Aorta (tissue), 5 donors: Measurements from ENCODE around the gene CAV1. TPM values are rescaled to one million over a fixed set of nuclear protein-coding genes. Genes with fewer than 3 reads are reported as not detected.

Experiments used
- ATAC-seq: fragments of 200-7000 bp; cut with Tn5 transposase; one replicate; pipeline ENCODE4 v1.9.1; 2022; ENCODE audit warnings: moderate library complexity; ENCODE audit not compliant: low FRiP score
- DNase-seq, 2 donors: peaks; one replicate each; pipeline ENCODE4 v3.0.0-alpha.2; 2020
- H3K27ac ChIP-seq, 2 donors: one replicate each; pipeline ENCODE4 v1.5.1; 2013; ENCODE audit warnings: low read length in 2 of 2, mild to moderate bottlenecking in 2 of 2, moderate library complexity in 2 of 2, control low read depth in 1 of 2, inconsistent platforms in 1 of 2, low read depth in 1 of 2
- H3K27me3 ChIP-seq, 2 donors: one replicate each; pipeline ENCODE4 v1.6.1; 2013; ENCODE audit warnings: control low read depth in 1 of 2, low read length in 1 of 2, mild to moderate bottlenecking in 1 of 2, moderate library complexity in 1 of 2; ENCODE audit not compliant: insufficient read depth in 2 of 2, control insufficient read depth in 1 of 2
- H3K36me3 ChIP-seq, 2 donors: one replicate each; pipeline ENCODE4 v1.6.1; 2013; ENCODE audit warnings: control low read depth in 1 of 2, low read length in 1 of 2, mild to moderate bottlenecking in 1 of 2; ENCODE audit not compliant: insufficient read depth in 2 of 2, control insufficient read depth in 1 of 2
- H3K4me1 ChIP-seq, 2 donors: one replicate each; pipeline ENCODE4 v1.6.1; 2013; ENCODE audit warnings: low read length in 2 of 2, control low read depth in 1 of 2, mild to moderate bottlenecking in 1 of 2, moderate library complexity in 1 of 2; ENCODE audit not compliant: insufficient read depth in 2 of 2, control insufficient read depth in 1 of 2
- H3K4me3 ChIP-seq, 2 donors: one replicate each; pipeline ENCODE4 v1.5.1; 2013; ENCODE audit warnings: low read length in 2 of 2, control low read depth in 1 of 2, mild to moderate bottlenecking in 1 of 2
- H3K9me3 ChIP-seq: one replicate; pipeline ENCODE4 v1.6.1; 2013; ENCODE audit warnings: mild to moderate bottlenecking, low read length; ENCODE audit not compliant: control insufficient read depth
- WGBS, 2 donors: extraction: QIAGEN DNeasy Blood & Tissue Kit; methylation state at CpG; one replicate each; pipeline ENCODE4 v1.1.7; 2013; 5-methylcytosine and 5-hydroxymethylcytosine counted together
- intact Hi-C, 2 donors: fragments of 100-400 bp; cut with DNase I; formaldehyde crosslinking; loops; one replicate each; pipeline versions ENCODE4 v1.14.2 to v1.15.0; 2022
- polyA plus RNA-seq, 2 donors: library from polyadenylated mRNA; stranded (reverse); fragments of 200-250 nt; gene quantifications; one replicate each; pipeline ENCODE4 v1.2.3, GENCODE V29; 2013
- total RNA-seq, 2 donors: library from RNA; stranded (reverse); fragmentation: NEBNext Ultra II Directional; extraction: Animal tissue kit (Norgen Biotek cat#: 25700); gene quantifications; one replicate each; pipeline ENCODE4 v1.2.1, GENCODE V29; 2021
- donor health status: healthy with polysubstance abuse.
- donor health status: Bipolar disorder and iron deficiency.
- donor health status: DM: no; HTN: no; CAD: no.
- donor health status: DM: no; HTN: no; CAD: no.
- donor health status: DM: yes; HTN: yes; CAD: no.

CAV1 gene
- total and polyA plus RNA-seq, 4 donors, result 133 to 230 (median 229) TPM

- Histone ChIP-seq H3K4me3 (no peak overlapping the region), H3K27me3 (peaks cover 0 to 1% of the 10 kb centered on the region in 2 donors), H3K36me3 (no peaks in the 10 kb centered on the region), H3K4me1 (no peaks in the 10 kb centered on the region), H3K27ac (no peak overlapping the region), H3K9me3 (no peaks in the 10 kb centered on the region)
- WGBS, 2 donors, result 78 to 82% methylated on average over 2 of the region's 2 CpGs
- no peak for ATAC-seq
- intact Hi-C loops, result no loop called here
- DNase-seq, result no peak
Observed at GRCh38 chr7:116601426-116601825, 76.6 kb downstream of the CAV1 start.

- Histone ChIP-seq H3K4me3 (no peak overlapping the region), H3K27ac (no peak overlapping the region), H3K4me1 (no peaks in the 10 kb centered on the region), H3K27me3 (peaks cover 0 to 1% of the 10 kb centered on the region in 2 donors), H3K36me3 (no peaks in the 10 kb centered on the region), H3K9me3 (no peaks in the 10 kb centered on the region)
- intact Hi-C loops, result no loop called here
- ATAC-seq (no peak), DNase-seq (no peak)
- WGBS, 2 donors, result 74 to 82% methylated on average over 2 of the region's 2 CpGs
Observed at GRCh38 chr7:116607299-116607698, 82.5 kb downstream of the CAV1 start.

GRCh38 chr7:116610210-116610609, 85.4 kb downstream of the CAV1 start:
- DNase-seq (no peak), ATAC-seq (no peak)
- Histone ChIP-seq H3K9me3 (no peaks in the 10 kb centered on the region), H3K4me3 (no peak overlapping the region), H3K36me3 (no peaks in the 10 kb centered on the region), H3K27me3 (no peaks in the 10 kb centered on the region), H3K27ac (no peak overlapping the region), H3K4me1 (no peaks in the 10 kb centered on the region)
- 91% methylated on average over 2 of the region's 2 CpGs for WGBS, 2 donors
- intact Hi-C loops, result no loop called here

GRCh38 chr7:116610721-116611120, 85.9 kb downstream of the CAV1 start:
- intact Hi-C loops, result no loop called here
- ATAC-seq, result no peak
- 88 to 89% methylated on average over 2 of the region's 2 CpGs for WGBS, 2 donors
- H3K4me1 ChIP-seq, result no peaks in the 10 kb centered on the region
- no peaks in the 10 kb centered on the region for H3K36me3 ChIP-seq
- H3K4me3 ChIP-seq, result no peak overlapping the region
- DNase-seq, result no peak
- no peaks in the 10 kb centered on the region for H3K9me3 ChIP-seq
- H3K27ac ChIP-seq, result no peak overlapping the region
- no peaks in the 10 kb centered on the region for H3K27me3 ChIP-seq

Other genes with a start within 250 kb of the CAV1 start
- 100 to 1,000 TPM in 1 of 2 donors, 10 to 100 TPM in 1; 86.7 to 131 TPM for gene CAV2, start 25.3 kb upstream of the CAV1 start, total RNA-seq
- gene CAV2, start 25.3 kb upstream of the CAV1 start, polyA plus RNA-seq, result 10 to 100 TPM; 81.8 to 89.8 TPM
- gene MET, start 147.2 kb downstream of the CAV1 start, total RNA-seq, result 10 to 100 TPM; 16.8 to 24.6 TPM
- gene MET, start 147.2 kb downstream of the CAV1 start, polyA plus RNA-seq, result 1 to 10 TPM in 1 of 2 donors, under 1 TPM in 1; 0.79 to 1.9 TPM